SK-N-SH treated with all-trans-retinoic acid at 6 μM for 48 hours (cell line): ENCODE results near the gene RPAP3.

ENCODE experiments used
- ATAC-seq: fragments of 200-7000 bp; cut with Tn5 transposase; 3 replicates; pipeline ENCODE4 v1.9.1; 2020; ENCODE audit warnings: mild to moderate bottlenecking, moderate library complexity
- ARNTL ChIP-seq: fragments of 450-650 bp; formaldehyde crosslinking; IDR thresholded peaks from 2 replicates; pipeline ENCODE4 v1.5.0; 2020; ENCODE audit warnings: low read depth, mild to moderate bottlenecking, moderate library complexity, borderline replicate concordance
- BACH2 ChIP-seq: fragments of 250-450 bp; sonication (Bioruptor Pico); IDR thresholded peaks from 2 replicates; pipeline ENCODE4 v1.9.0; 2021; ENCODE audit warnings: mild to moderate bottlenecking, borderline replicate concordance
- CREB5 ChIP-seq: fragments of 250-450 bp; sonication (Bioruptor Pico); IDR thresholded peaks from 2 replicates; pipeline ENCODE4 v1.5.1; 2020; ENCODE audit warnings: low read depth, mild to moderate bottlenecking, moderate library complexity
- CSDC2 ChIP-seq: fragments of 250-450 bp; sonication (Bioruptor Pico); IDR thresholded peaks from 2 replicates; pipeline ENCODE4 v1.5.0; 2020; ENCODE audit warnings: mild to moderate bottlenecking, moderate library complexity
- ESRRG ChIP-seq: fragments of 250-450 bp; sonication (Bioruptor Pico); IDR thresholded peaks from 2 replicates; pipeline ENCODE4 v1.6.1; 2021; ENCODE audit warnings: mild to moderate bottlenecking
- GLIS3 ChIP-seq: fragments of 250-450 bp; sonication (Bioruptor Pico); IDR thresholded peaks from 2 replicates; pipeline ENCODE4 v1.5.0; 2020; ENCODE audit warnings: mild to moderate bottlenecking, moderate library complexity
- OSR1 ChIP-seq: fragments of 250-450 bp; sonication (Bioruptor Pico); IDR thresholded peaks from 2 replicates; pipeline ENCODE4 v1.8.0; 2022; ENCODE audit warnings: moderate library complexity, mild to moderate bottlenecking, inconsistent platforms
- POU6F1 ChIP-seq: fragments of 250-450 bp; sonication (Bioruptor Pico); IDR thresholded peaks from 2 replicates; pipeline ENCODE4 v1.8.0; 2021; ENCODE audit warnings: low read depth, mild to moderate bottlenecking, moderate library complexity, borderline replicate concordance
- PPARA ChIP-seq: fragments of 250-450 bp; sonication (Bioruptor Pico); IDR thresholded peaks from 2 replicates; pipeline ENCODE4 v1.5.0; 2020; ENCODE audit warnings: mild to moderate bottlenecking, borderline replicate concordance
- RARB ChIP-seq: fragments of 250-450 bp; sonication (Bioruptor Pico); IDR thresholded peaks from 2 replicates; pipeline ENCODE4 v1.8.0; 2021; ENCODE audit warnings: mild to moderate bottlenecking, moderate library complexity
- SNAI2 ChIP-seq: fragments of 250-450 bp; sonication (Bioruptor Pico); IDR thresholded peaks from 2 replicates; pipeline ENCODE4 v1.5.0; 2020; ENCODE audit warnings: mild to moderate bottlenecking, moderate library complexity
- TCF4 ChIP-seq: fragments of 250-450 bp; sonication (Bioruptor Pico); IDR thresholded peaks from 2 replicates; pipeline ENCODE4 v1.8.0; 2021; ENCODE audit warnings: mild to moderate bottlenecking, moderate library complexity, borderline replicate concordance
- TOX ChIP-seq: fragments of 250-450 bp; sonication (Bioruptor Pico); IDR thresholded peaks from 2 replicates; pipeline ENCODE4 v1.8.0; 2021; ENCODE audit warnings: mild to moderate bottlenecking, moderate library complexity, borderline replicate concordance
- ZFP3 ChIP-seq: fragments of 250-450 bp; sonication (Bioruptor Pico); IDR thresholded peaks from 2 replicates; pipeline ENCODE4 v1.5.0; 2020; ENCODE audit warnings: mild to moderate bottlenecking, moderate library complexity
- ZFP30 ChIP-seq: fragments of 450-650 bp; formaldehyde crosslinking; IDR thresholded peaks from 2 replicates; pipeline ENCODE4 v1.5.0; 2022; ENCODE audit warnings: mild to moderate bottlenecking, moderate library complexity
- ZNF565 ChIP-seq: fragments of 450-650 bp; formaldehyde crosslinking; conservative IDR thresholded peaks from 2 replicates; pipeline ENCODE4 v1.5.0; 2020; ENCODE audit warnings: low read depth, mild to moderate bottlenecking, moderate library complexity
- ZNF70 ChIP-seq: fragments of 450-650 bp; formaldehyde crosslinking; IDR thresholded peaks from 2 replicates; pipeline ENCODE4 v1.5.0; 2020; ENCODE audit warnings: mild to moderate bottlenecking, moderate library complexity
- ZNF8 ChIP-seq: fragments of 450-650 bp; formaldehyde crosslinking; IDR thresholded peaks from 2 replicates; pipeline ENCODE4 v1.5.0; 2020; ENCODE audit warnings: mild to moderate bottlenecking, moderate library complexity
- TF ChIP-seq, protein P1 (sequence below): fragments of 250-450 bp; sonication (Bioruptor Pico); IDR thresholded peaks from 2 replicates; pipeline ENCODE4 v1.8.0; 2020; ENCODE audit warnings: mild to moderate bottlenecking, moderate library complexity, borderline replicate concordance
- TF ChIP-seq, protein P2 (sequence below): fragments of 250-450 bp; sonication (Bioruptor Pico); IDR thresholded peaks from 2 replicates; pipeline ENCODE4 v1.5.1; 2021; ENCODE audit warnings: mild to moderate bottlenecking, moderate library complexity
- TF ChIP-seq, protein P3 (sequence below): fragments of 250-450 bp; sonication (Bioruptor Pico); IDR thresholded peaks from 2 replicates; pipeline ENCODE4 v1.5.0; 2020; ENCODE audit warnings: mild to moderate bottlenecking, moderate library complexity

Gene RPAP3

GRCh38 chr12:47651368-47652254 is 54.2 kb downstream of the RPAP3 start:
- peak; percentile 98 for ATAC-seq

GRCh38 chr12:47650469-47650868 is 55.4 kb downstream of the RPAP3 start:
- no peak for TF ChIP-seq ESRRG
- TF ChIP-seq GLIS3 (CRISPR knock-in tag) = no peak
- TF ChIP-seq ZFP3 (CRISPR knock-in tag) = no peak
- TF ChIP-seq ZFP30 (CRISPR knock-in tag) = no peak
- TF ChIP-seq, protein P1, sequence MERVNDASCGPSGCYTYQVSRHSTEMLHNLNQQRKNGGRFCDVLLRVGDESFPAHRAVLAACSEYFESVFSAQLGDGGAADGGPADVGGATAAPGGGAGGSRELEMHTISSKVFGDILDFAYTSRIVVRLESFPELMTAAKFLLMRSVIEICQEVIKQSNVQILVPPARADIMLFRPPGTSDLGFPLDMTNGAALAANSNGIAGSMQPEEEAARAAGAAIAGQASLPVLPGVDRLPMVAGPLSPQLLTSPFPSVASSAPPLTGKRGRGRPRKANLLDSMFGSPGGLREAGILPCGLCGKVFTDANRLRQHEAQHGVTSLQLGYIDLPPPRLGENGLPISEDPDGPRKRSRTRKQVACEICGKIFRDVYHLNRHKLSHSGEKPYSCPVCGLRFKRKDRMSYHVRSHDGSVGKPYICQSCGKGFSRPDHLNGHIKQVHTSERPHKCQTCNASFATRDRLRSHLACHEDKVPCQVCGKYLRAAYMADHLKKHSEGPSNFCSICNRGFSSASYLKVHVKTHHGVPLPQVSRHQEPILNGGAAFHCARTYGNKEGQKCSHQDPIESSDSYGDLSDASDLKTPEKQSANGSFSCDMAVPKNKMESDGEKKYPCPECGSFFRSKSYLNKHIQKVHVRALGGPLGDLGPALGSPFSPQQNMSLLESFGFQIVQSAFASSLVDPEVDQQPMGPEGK (CRISPR knock-in tag) = no peak
- no peak for TF ChIP-seq PPARA
- no peak for TF ChIP-seq CSDC2
- ATAC-seq = no peak

More at GRCh38 chr12:47651368-47652254, 54.2 kb downstream of the RPAP3 start:
- TF ChIP-seq ZNF8 = no peak
- TF ChIP-seq OSR1 (CRISPR knock-in tag) = no peak
- no peak for TF ChIP-seq TCF4 (CRISPR knock-in tag)
- TF ChIP-seq PPARA = no peak
- no peak for TF ChIP-seq RARB
- TF ChIP-seq, protein P2, sequence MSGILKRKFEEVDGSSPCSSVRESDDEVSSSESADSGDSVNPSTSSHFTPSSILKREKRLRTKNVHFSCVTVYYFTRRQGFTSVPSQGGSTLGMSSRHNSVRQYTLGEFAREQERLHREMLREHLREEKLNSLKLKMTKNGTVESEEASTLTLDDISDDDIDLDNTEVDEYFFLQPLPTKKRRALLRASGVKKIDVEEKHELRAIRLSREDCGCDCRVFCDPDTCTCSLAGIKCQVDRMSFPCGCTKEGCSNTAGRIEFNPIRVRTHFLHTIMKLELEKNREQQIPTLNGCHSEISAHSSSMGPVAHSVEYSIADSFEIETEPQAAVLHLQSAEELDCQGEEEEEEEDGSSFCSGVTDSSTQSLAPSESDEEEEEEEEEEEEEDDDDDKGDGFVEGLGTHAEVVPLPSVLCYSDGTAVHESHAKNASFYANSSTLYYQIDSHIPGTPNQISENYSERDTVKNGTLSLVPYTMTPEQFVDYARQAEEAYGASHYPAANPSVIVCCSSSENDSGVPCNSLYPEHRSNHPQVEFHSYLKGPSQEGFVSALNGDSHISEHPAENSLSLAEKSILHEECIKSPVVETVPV (CRISPR knock-in tag) = no peak
- no peak for TF ChIP-seq ZFP30 (CRISPR knock-in tag)
- no peak for TF ChIP-seq ZNF70 (CRISPR knock-in tag)

DNA sequence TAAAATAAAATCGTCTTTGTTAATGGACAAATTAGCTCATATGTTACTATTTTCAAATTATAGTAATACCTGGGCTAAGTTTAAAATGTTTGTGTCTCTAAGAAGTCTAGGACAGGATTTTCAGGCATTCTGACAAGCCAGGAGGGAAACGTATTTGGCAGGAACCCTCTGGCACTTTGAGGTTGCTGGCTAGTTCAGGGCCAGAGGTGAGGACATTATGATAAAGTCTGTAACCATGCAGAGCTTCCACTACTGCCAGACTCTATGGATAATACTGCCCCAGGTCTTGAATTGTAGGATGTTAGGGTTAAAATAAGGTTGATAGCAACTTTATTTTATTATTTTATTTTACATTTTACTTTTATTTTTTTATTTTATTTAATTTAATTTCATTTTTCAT is 56.4 kb downstream of the RPAP3 start:
- TF ChIP-seq CSDC2 (no peak), RARB (no peak), TOX (CRISPR knock-in tag) (no peak), TCF4 (CRISPR knock-in tag) (no peak), POU6F1 (no peak), ZFP30 (CRISPR knock-in tag) (no peak), PPARA (no peak), CREB5 (CRISPR knock-in tag) (no peak), OSR1 (CRISPR knock-in tag) (no peak), SNAI2 (CRISPR knock-in tag) (no peak), ZNF565 (no peak)
- TF ChIP-seq, protein P2 (CRISPR knock-in tag) = no peak

DNA sequence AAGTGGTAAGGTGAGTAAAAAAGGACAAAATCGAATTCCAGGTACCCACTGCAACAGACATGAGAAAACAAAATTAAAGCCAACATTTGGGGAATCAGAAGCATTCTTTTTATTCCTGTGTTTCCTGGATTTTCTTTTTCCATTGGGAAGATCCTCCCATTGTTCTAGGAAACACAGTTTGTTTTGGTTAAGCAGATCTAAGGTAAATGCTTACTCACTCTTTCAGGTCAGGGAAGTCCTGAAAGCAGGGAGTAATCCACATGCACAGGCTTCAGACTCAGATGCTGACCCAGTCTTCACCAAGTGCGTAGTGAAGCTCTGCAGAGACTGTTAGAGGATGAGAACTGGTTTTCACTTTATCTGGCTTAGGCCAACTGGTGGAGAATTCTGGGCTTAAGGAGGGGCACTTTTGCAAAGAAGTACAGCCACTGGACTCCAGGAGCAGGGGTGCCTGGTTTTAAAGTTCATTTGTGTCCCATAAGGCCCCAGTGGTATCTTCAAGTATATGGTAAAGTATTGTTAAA is 57.7 kb downstream of the RPAP3 start:
- no peak for ATAC-seq
- TF ChIP-seq CREB5 (CRISPR knock-in tag) = no peak
- no peak for TF ChIP-seq BACH2 (CRISPR knock-in tag)
- TF ChIP-seq CSDC2 = no peak
- TF ChIP-seq ZFP3 (CRISPR knock-in tag) = no peak
- TF ChIP-seq, protein P3, sequence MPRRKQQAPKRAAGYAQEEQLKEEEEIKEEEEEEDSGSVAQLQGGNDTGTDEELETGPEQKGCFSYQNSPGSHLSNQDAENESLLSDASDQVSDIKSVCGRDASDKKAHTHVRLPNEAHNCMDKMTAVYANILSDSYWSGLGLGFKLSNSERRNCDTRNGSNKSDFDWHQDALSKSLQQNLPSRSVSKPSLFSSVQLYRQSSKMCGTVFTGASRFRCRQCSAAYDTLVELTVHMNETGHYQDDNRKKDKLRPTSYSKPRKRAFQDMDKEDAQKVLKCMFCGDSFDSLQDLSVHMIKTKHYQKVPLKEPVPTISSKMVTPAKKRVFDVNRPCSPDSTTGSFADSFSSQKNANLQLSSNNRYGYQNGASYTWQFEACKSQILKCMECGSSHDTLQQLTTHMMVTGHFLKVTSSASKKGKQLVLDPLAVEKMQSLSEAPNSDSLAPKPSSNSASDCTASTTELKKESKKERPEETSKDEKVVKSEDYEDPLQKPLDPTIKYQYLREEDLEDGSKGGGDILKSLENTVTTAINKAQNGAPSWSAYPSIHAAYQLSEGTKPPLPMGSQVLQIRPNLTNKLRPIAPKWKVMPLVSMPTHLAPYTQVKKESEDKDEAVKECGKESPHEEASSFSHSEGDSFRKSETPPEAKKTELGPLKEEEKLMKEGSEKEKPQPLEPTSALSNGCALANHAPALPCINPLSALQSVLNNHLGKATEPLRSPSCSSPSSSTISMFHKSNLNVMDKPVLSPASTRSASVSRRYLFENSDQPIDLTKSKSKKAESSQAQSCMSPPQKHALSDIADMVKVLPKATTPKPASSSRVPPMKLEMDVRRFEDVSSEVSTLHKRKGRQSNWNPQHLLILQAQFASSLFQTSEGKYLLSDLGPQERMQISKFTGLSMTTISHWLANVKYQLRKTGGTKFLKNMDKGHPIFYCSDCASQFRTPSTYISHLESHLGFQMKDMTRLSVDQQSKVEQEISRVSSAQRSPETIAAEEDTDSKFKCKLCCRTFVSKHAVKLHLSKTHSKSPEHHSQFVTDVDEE (CRISPR knock-in tag) = no peak
- TF ChIP-seq OSR1 (CRISPR knock-in tag) = no peak
- TF ChIP-seq ZNF565 = no peak
- no peak for TF ChIP-seq ARNTL (CRISPR knock-in tag)
- no peak for TF ChIP-seq POU6F1

More for the DNA sequence above, 56.4 kb downstream of the RPAP3 start:
- ATAC-seq = no peak
